HG03097 (cell line): ENCODE data around the gene SPATA13.

ENCODE experiments used
- ATAC-seq: cut with Tn5 transposase; IDR thresholded peaks from one replicate; pipeline ENCODE4 v1.9.1; 2021; ENCODE audit not compliant: unreplicated experiment, low FRiP score

SPATA13 gene

GRCh38 chr13:24165746-24166145 is 5.2 kb downstream of the SPATA13 start:
- ATAC-seq: no peak

GRCh38 chr13:24166561-24166960 is 6.0 kb downstream of the SPATA13 start:
- no peak for ATAC-seq

- ATAC-seq: no peak
These were observed 7.3 kb downstream of the SPATA13 start for GRCh38 chr13:24167666-24168391.

GRCh38 chr13:24168392-24168750 is 7.9 kb downstream of the SPATA13 start:
- no peak for ATAC-seq

- ATAC-seq: no peak
These were observed 8.5 kb downstream of the SPATA13 start for GRCh38 chr13:24168979-24169378.

- ATAC-seq: no peak
These were observed 11.6 kb downstream of the SPATA13 start for GRCh38 chr13:24172071-24172470.

GRCh38 chr13:24173795-24174194 is 13.3 kb downstream of the SPATA13 start:
- no peak for ATAC-seq

- ATAC-seq: no peak
These were observed 15.3 kb downstream of the SPATA13 start for GRCh38 chr13:24175847-24176246.

GRCh38 chr13:24176351-24177101 is 16.0 kb downstream of the SPATA13 start:
- ATAC-seq: no peak

GRCh38 chr13:24178847-24179485 is 18.4 kb downstream of the SPATA13 start:
- no peak for ATAC-seq

GRCh38 chr13:24179486-24179850 is 18.9 kb downstream of the SPATA13 start:
- ATAC-seq: no peak

GRCh38 chr13:24180750-24181377 is 20.3 kb downstream of the SPATA13 start:
- no peak for ATAC-seq

- ATAC-seq: no peak
These were observed 21.6 kb downstream of the SPATA13 start for GRCh38 chr13:24181991-24182702.

GRCh38 chr13:24182703-24183081 is 22.2 kb downstream of the SPATA13 start:
- ATAC-seq: no peak

GRCh38 chr13:24183741-24184182 is 23.2 kb downstream of the SPATA13 start:
- no peak for ATAC-seq

GRCh38 chr13:24184265-24184841 is 23.8 kb downstream of the SPATA13 start:
- no peak for ATAC-seq

GRCh38 chr13:24184882-24185281 is 24.4 kb downstream of the SPATA13 start:
- ATAC-seq: no peak

- no peak for ATAC-seq
These were observed 25.2 kb downstream of the SPATA13 start for GRCh38 chr13:24185591-24186232.

- no peak for ATAC-seq
These were observed 26.7 kb downstream of the SPATA13 start for GRCh38 chr13:24187185-24187584.
